ENCODE measurements around the gene MRPS5. TPM values are rescaled to one million over a fixed set of nuclear protein-coding genes. Genes with fewer than 3 reads are reported as not detected.

MRPS5 gene
- total RNA-seq, 4 donors from 2014 or later = 53.4 to 106 (median 68.7) TPM

GRCh38 chr2:95076705-95077529 lies 44.7 kb downstream of the MRPS5 start:
- Histone ChIP-seq H3K27ac (peak overlapping the region in 3 of 4 donors; percentile 23 to 39 (median 34)), H3K27me3 (peaks cover 11 to 26% (median 13%) of the 10 kb centered on the region in 3 donors), H3K9me3 (no peaks in the 10 kb centered on the region), H3K4me3 (peak overlapping the region; percentile 49 to 56 (median 54)), H3K36me3 (no peaks in the 10 kb centered on the region), H3K4me1 (peaks cover 0 to 7% of the 10 kb centered on the region in 2 donors)
- peak; percentile 30 to 49 for DNase-seq
- peak; percentile 71 to 79 for ATAC-seq
- peak; percentile 52 to 87 (median 75) for TF ChIP-seq CTCF (IDR thresholded peaks at IDR 0.05 in 4 of 5, conservative IDR thresholded peaks at IDR 0.05 in 1 of 5)
- no peak for TF ChIP-seq POLR2A (IDR thresholded peaks at IDR 0.05)
- in situ Hi-C loops (cut with MboI; ENCODE audit: low sequenced_read_pairs in 4 of 4) (no loop called here), intact Hi-C loops (cut with DNase I; ENCODE audit: low total_unique reads) (loop anchor here (1.0 to 10.0 kb wide), 3 partner anchors 38 to 130 kb away; partner anchors contain the start of genes MAL and ZNF892)

- Histone ChIP-seq H3K27me3 (peaks cover 11 to 26% (median 13%) of the 10 kb centered on the region in 3 donors), H3K9me3 (no peaks in the 10 kb centered on the region), H3K36me3 (no peaks in the 10 kb centered on the region), H3K4me3 (no peak overlapping the region), H3K27ac (no peak overlapping the region), H3K4me1 (peaks cover 0 to 7% of the 10 kb centered on the region in 2 donors)
- intact Hi-C loops (cut with DNase I; ENCODE audit: low total_unique reads) = loop anchor here (1.0 to 10.0 kb wide), 2 partner anchors 40 to 51 kb away; partner anchors contain the start of gene MAL
- no peak for DNase-seq
- ATAC-seq = no peak
- no peak for TF ChIP-seq POLR2A (IDR thresholded peaks at IDR 0.05)
- TF ChIP-seq CTCF (IDR thresholded peaks at IDR 0.05 in 4 of 5, conservative IDR thresholded peaks at IDR 0.05 in 1 of 5) = no peak
- in situ Hi-C loops (cut with MboI; ENCODE audit: low sequenced_read_pairs in 4 of 4) = no loop called here
Observed at GRCh38 chr2:95075440-95076132, 46.0 kb downstream of the MRPS5 start.

GRCh38 chr2:95074663-95075439 lies 46.8 kb downstream of the MRPS5 start:
- H3K36me3 ChIP-seq = no peaks in the 10 kb centered on the region
- intact Hi-C loops (cut with DNase I; ENCODE audit: low total_unique reads) = loop anchor here (10.0 kb wide), 1 partner anchor 50 kb away; the partner anchor contains the start of gene MAL
- DNase-seq = no peak
- no peak overlapping the region for H3K27ac ChIP-seq
- ATAC-seq = no peak
- in situ Hi-C loops (cut with MboI; ENCODE audit: low sequenced_read_pairs in 4 of 4) = no loop called here
- H3K4me1 ChIP-seq = peaks cover 0 to 7% of the 10 kb centered on the region in 2 donors
- TF ChIP-seq POLR2A (IDR thresholded peaks at IDR 0.05) (no peak), CTCF (IDR thresholded peaks at IDR 0.05 in 4 of 5, conservative IDR thresholded peaks at IDR 0.05 in 1 of 5) (no peak)
- no peaks in the 10 kb centered on the region for H3K9me3 ChIP-seq
- peaks cover 11 to 26% (median 13%) of the 10 kb centered on the region in 3 donors for H3K27me3 ChIP-seq
- no peak overlapping the region for H3K4me3 ChIP-seq

GRCh38 chr2:95073856-95074662 lies 47.5 kb downstream of the MRPS5 start:
- ATAC-seq (no peak), DNase-seq (no peak)
- no peak overlapping the region for H3K4me3 ChIP-seq
- TF ChIP-seq POLR2A (IDR thresholded peaks at IDR 0.05) (no peak), CTCF (IDR thresholded peaks at IDR 0.05 in 4 of 5, conservative IDR thresholded peaks at IDR 0.05 in 1 of 5) (no peak)
- H3K27me3 ChIP-seq = peaks cover 11 to 26% (median 13%) of the 10 kb centered on the region in 3 donors
- in situ Hi-C loops (cut with MboI; ENCODE audit: low sequenced_read_pairs in 4 of 4) (no loop called here), intact Hi-C loops (cut with DNase I; ENCODE audit: low total_unique reads) (loop anchor here (10.0 kb wide), 1 partner anchor 49 kb away; the partner anchor contains the start of gene MAL)
- no peak overlapping the region for H3K27ac ChIP-seq
- no peaks in the 10 kb centered on the region for H3K9me3 ChIP-seq
- no peaks in the 10 kb centered on the region for H3K36me3 ChIP-seq
- H3K4me1 ChIP-seq = peaks cover 0 to 7% of the 10 kb centered on the region in 2 donors

All from gastrocnemius medialis (tissue), 4 donors.